ENCODE measurements around the gene TRANK1.

Gene TRANK1

DNA sequence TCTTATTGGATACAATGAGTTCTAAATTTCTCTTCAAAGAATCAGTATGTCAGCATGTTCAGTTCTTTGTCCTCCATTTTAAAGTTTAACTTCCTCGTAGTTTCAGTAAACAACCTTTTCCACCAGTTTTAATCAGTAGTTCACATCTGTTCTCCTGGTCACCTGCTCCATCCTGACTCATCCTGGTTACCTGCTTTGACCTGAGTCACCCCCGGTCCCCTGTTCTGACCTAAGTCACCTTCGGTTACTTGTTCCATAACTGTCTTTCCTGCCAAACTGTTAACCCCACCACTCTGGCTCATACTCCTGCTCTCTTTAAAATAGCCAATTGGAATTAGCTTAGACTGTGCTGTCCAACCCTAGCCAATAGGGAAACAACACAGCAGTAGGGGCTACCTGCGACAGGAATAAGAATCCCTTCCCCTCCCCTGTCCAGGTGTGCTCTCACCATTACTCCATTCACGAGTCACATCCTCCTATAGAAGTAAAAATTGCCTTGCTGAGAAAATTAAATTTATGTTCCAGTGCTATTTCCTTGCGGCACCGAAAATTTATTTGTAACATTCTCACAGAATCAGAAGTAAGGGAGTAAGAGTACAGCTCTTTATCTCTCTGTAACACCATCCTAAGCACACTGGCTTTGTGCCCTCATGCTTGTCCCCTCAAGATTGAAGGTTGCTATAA, 23.8 kb downstream of the TRANK1 start:
- DNase-seq = no peak
- H3K36me3 ChIP-seq (replicated peaks) = no peaks in the 10 kb centered on the region
- in situ Hi-C loops (cut with HindIII; ENCODE audit: low pct_ligation_motif_present, low sequenced_read_pairs) = no loop called here
- no peak overlapping the region for H3K4me3 ChIP-seq (ENCODE audit: low read depth, low read length)
- H3K27ac ChIP-seq = no peak overlapping the region
- TF ChIP-seq, protein P1, sequence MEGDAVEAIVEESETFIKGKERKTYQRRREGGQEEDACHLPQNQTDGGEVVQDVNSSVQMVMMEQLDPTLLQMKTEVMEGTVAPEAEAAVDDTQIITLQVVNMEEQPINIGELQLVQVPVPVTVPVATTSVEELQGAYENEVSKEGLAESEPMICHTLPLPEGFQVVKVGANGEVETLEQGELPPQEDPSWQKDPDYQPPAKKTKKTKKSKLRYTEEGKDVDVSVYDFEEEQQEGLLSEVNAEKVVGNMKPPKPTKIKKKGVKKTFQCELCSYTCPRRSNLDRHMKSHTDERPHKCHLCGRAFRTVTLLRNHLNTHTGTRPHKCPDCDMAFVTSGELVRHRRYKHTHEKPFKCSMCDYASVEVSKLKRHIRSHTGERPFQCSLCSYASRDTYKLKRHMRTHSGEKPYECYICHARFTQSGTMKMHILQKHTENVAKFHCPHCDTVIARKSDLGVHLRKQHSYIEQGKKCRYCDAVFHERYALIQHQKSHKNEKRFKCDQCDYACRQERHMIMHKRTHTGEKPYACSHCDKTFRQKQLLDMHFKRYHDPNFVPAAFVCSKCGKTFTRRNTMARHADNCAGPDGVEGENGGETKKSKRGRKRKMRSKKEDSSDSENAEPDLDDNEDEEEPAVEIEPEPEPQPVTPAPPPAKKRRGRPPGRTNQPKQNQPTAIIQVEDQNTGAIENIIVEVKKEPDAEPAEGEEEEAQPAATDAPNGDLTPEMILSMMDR (IDR thresholded peaks at IDR 0.05; ENCODE audit: low read depth, low read length, missing control alignments) = no peak
- no peaks in the 10 kb centered on the region for H3K27me3 ChIP-seq (replicated peaks)

DNA sequence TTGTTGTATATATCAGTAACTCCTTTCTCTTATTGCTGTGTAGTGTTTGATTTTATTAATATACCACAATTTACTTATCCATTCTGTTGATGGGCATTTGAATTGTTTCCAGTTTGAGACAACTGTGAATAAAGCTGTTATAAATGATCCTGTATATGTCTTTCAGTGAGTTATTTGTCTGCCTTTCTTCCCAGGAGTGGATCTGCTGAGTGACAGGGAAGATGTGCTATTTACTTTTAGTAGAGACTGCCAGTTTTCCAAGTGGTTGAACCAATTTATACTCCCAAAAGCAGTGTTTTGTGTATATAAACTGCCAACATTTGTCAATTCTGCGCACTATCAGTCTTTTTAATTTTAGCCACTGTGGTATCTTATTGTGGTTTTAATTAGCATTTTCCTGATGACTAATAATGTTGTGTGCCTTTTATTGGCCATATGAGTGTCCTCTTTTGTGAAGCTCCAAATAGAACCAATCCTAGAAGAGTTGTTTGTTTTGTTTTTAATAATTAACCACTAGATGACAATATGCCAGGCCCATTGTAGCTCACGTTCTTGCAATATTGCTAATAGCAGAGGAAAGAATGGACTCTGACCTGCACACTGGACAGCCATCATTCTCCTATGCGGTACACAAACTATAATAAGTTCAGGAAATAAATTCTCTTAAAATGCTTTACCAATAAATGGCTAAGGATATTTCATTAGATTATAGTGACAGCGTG, 25.3 kb downstream of the TRANK1 start:
- H3K27ac ChIP-seq = no peak overlapping the region
- no peak for DNase-seq
- H3K4me3 ChIP-seq (ENCODE audit: low read depth, low read length) = no peak overlapping the region
- TF ChIP-seq, protein P1 (IDR thresholded peaks at IDR 0.05; ENCODE audit: low read depth, low read length, missing control alignments) = no peak
- no peaks in the 10 kb centered on the region for H3K27me3 ChIP-seq (replicated peaks)
- in situ Hi-C loops (cut with HindIII; ENCODE audit: low pct_ligation_motif_present, low sequenced_read_pairs) = no loop called here
- no peaks in the 10 kb centered on the region for H3K36me3 ChIP-seq (replicated peaks)

DNA sequence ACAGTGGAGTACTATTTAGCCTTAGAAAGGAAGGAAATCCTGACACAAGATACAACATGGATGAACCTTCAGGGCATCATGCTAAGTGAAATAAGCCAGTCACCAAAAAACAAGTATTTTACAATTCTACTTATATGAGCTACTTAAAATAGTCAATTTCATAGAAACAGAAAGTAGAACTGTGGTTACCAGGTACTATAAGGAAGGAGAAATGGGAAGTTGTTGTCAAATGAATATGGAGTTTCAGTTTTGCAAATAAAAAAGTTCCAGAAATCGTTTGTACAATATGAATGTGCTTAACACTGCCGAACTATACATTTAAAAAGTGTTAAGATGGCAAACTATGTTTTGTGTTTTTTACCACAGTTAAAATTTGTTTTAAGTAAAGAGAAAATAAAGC, 26.8 kb downstream of the TRANK1 start:
- Histone ChIP-seq H3K27ac (no peak overlapping the region), H3K36me3 (replicated peaks) (no peaks in the 10 kb centered on the region), H3K4me3 (ENCODE audit: low read depth, low read length) (no peak overlapping the region), H3K27me3 (replicated peaks) (no peaks in the 10 kb centered on the region)
- DNase-seq = no peak
- TF ChIP-seq, protein P1 (IDR thresholded peaks at IDR 0.05; ENCODE audit: low read depth, low read length, missing control alignments) = no peak
- in situ Hi-C loops (cut with HindIII; ENCODE audit: low pct_ligation_motif_present, low sequenced_read_pairs) = no loop called here

DNA sequence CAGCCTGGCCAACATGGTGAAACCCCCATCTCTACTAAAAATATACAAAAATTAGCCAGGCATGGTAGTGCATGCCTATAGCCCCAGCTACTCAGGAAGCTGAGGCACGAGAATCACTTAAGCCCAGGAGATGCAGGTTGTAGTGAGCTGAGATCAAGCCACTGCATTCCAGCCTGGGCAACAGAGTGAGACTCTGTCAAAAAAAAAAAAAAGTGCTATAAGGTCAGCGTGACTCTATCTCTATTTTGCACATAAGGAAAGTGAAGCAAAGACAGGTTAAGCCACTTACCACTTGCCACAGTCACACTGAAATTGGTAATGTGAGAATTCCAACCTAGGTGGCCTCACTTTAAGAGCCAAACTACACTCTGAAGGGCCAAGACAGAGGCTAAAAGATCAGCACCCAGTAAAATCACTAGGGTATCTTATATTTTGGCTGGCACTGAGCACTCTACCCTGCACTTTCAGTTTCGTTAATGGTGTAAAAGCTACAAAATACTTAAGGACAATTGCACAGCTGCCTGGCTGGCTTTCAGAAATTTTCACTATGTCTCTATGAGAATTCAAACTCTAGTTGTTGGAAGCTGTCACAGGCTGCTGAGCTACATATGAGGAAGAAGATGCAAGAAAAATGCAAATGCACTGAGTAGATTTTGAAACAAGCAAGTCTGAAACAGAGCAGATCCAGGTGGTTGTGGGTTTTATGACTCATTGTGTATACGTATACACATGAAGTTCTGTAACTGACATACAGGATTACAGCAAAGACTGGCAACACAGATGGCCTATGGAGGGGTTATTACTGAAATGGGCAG, 32.7 kb downstream of the TRANK1 start:
- in situ Hi-C loops (cut with HindIII; ENCODE audit: low pct_ligation_motif_present, low sequenced_read_pairs) = no loop called here
- H3K36me3 ChIP-seq (replicated peaks) = no peaks in the 10 kb centered on the region
- peak; percentile 53 for DNase-seq
- H3K27ac ChIP-seq = no peak overlapping the region
- H3K27me3 ChIP-seq (replicated peaks) = no peaks in the 10 kb centered on the region
- H3K4me3 ChIP-seq (ENCODE audit: low read depth, low read length) = no peak overlapping the region
- TF ChIP-seq, protein P1 (IDR thresholded peaks at IDR 0.05; ENCODE audit: low read depth, low read length, missing control alignments) = no peak

DNA sequence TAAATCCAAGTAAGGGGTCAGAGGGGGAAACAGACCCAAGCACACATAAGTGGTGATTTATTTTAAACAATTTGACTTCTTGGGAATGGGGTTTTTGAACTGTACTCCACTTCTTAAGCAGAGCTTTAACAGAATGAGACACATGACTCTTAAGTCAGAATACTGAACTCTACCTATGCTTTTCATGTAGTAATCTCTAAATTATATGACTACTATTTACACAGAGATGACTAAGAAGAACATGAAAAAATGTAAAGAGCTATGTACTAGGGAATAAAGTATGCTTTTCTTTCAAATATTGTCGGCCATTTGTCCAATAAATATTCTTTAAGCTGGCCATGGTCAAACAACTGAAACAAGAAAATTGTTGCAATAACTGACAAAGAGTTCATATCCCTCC, 35.2 kb downstream of the TRANK1 start:
- TF ChIP-seq, protein P1 (IDR thresholded peaks at IDR 0.05; ENCODE audit: low read depth, low read length, missing control alignments) = no peak
- no peaks in the 10 kb centered on the region for H3K36me3 ChIP-seq (replicated peaks)
- H3K27me3 ChIP-seq (replicated peaks) = no peaks in the 10 kb centered on the region
- H3K4me3 ChIP-seq (ENCODE audit: low read depth, low read length) = no peak overlapping the region
- DNase-seq = no peak
- in situ Hi-C loops (cut with HindIII; ENCODE audit: low pct_ligation_motif_present, low sequenced_read_pairs) = no loop called here
- no peak overlapping the region for H3K27ac ChIP-seq

All from brain microvascular endothelial cell (primary cell).